Right renal pelvis (tissue), 4 donors: ENCODE data around the gene CXCL9. TPM values are rescaled to one million over a fixed set of nuclear protein-coding genes. Genes with fewer than 3 reads are reported as not detected.
"Not testable (repeated sequence)": the region's sequence is repeated elsewhere in the genome, so short reads cannot be mapped to it uniquely, and the experiment has no call there.

Source experiments
- DNase-seq, 4 donors: peaks; one replicate each; pipeline ENCODE4 v3.0.0-alpha.2; 2013; ENCODE audit warnings: low read depth in 4 of 4, low spot score in 3 of 4, missing footprints in 1 of 4
- polyA plus RNA-seq, 4 donors: library from polyadenylated mRNA; unstranded; fragments of 120-200 nt; gene quantifications; one replicate each; pipeline ENCODE4 v1.2.1, GENCODE V29; 2013; ENCODE audit not compliant: insufficient read length in 4 of 4

Gene CXCL9
- polyA plus RNA-seq, 4 donors = 0.08 to 0.24 (median 0.16) TPM

- DNase-seq = no peak
These were observed 6.2 kb upstream of the CXCL9 start for GRCh38 chr4:76013540-76013939.

- no peak for DNase-seq
These were observed 5.1 kb upstream of the CXCL9 start for GRCh38 chr4:76012388-76012801.

- no peak for DNase-seq
These were observed 4.5 kb upstream of the CXCL9 start for GRCh38 chr4:76011700-76012387.

DNA sequence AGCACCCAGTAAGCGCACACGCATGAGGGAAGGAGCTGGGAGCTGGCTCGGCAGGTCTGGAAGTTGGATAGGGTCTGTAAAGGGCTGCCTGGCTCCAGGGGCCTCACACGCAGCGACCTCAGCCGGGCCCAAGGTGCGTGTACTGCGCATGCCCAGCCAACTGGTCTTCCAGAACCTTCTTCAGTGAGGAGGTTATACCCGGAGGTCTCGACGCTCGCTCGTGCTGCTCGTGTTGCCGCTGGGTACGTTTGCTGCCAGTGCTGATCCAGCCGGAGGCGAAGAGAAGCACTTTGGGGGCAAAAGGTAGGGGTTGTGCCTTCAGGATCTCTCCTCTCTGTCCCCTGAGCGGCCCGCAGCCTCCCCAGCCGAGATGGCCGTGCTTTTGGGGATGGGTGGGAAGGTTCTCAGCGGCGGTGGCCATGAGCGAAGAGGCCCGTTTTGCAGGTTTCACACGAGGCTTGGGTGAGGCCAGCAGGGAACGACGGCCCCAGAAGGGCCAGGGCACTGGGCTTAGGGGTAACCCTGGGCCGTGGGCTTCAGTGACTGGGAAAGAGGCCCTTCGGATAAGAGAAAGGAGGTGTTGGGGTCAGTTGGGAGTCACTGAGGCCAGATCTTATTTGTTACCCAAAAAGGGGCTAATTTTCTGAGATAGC is 3.8 kb upstream of the CXCL9 start:
- no peak for DNase-seq

GRCh38 chr4:76010576-76010975 is 3.3 kb upstream of the CXCL9 start:
- no peak for DNase-seq

- DNase-seq = no peak
These were observed 2.0 kb upstream of the CXCL9 start for GRCh38 chr4:76009311-76009710.

DNA sequence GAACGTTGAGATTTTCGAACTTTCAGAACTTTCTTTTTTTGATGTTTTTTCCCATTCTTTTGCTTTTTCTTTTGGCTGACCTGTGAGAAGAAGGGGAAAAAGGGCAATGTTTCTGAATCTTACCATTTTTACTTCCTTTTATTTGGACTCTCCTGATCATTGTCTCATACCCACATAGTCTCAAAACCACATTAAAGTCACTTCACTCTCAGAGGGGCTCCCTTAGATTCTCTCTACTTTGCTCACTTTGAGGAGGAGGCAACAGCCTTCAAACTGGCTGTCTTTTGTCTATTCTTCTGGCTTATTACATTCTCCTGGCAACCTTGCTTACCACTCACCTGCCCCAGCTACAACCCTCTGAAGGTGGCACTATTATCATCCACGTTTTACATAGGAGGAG is 3.7 kb downstream of the CXCL9 start:
- DNase-seq = no peak

- no peak for DNase-seq
These were observed 4.3 kb downstream of the CXCL9 start for GRCh38 chr4:76003035-76003434.

- no peak for DNase-seq
These were observed 5.1 kb downstream of the CXCL9 start for GRCh38 chr4:76002176-76002575.

DNA sequence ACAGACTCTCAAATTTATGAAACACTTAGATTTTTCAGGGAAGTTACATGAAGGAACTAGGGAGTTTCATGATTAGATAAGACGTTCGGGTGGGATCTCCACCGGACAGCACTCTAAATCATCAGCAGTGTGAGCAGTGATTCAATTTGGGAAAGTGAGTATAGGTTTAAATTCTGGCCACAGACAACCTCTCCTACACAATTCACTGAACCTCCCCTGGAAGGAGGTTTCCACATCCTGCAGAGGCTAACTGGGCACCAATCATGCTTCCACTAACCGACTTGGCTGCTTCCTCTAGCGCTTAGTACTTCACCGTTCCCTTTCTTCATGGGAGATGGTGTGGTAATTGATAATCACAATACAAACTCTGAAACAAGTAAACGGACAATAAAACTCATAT is 5.6 kb downstream of the CXCL9 start:
- no peak for DNase-seq

DNA sequence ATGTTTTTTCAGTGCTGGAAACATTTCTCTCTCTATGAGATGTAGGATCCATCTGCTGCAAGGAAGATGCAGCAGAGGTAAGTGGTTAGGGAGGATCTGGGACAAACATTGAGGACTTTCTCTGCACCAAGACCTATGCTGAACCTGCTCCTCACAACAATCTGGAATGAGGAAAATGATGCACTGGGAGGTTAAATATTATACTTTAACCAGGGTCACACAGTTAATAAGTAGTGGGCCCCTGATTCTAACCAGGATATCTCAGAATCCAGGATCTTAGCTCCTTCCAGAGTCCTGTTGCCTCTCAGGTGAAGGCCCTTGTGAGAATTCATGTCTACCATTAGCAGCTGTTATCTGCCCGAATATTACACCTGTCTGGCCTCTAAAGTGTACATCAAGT is 7.0 kb downstream of the CXCL9 start:
- no peak for DNase-seq

GRCh38 chr4:75998525-75999147 is 8.7 kb downstream of the CXCL9 start:
- DNase-seq = not testable (repeated sequence)

- DNase-seq = no peak
These were observed 9.4 kb downstream of the CXCL9 start for GRCh38 chr4:75997946-75998345.

GRCh38 chr4:75997081-75997480 is 10.2 kb downstream of the CXCL9 start:
- DNase-seq = no peak

- DNase-seq = no peak
These were observed 11.6 kb downstream of the CXCL9 start for GRCh38 chr4:75995727-75996126.

- DNase-seq = no peak
These were observed 14.8 kb downstream of the CXCL9 start for GRCh38 chr4:75992462-75992861.

DNA sequence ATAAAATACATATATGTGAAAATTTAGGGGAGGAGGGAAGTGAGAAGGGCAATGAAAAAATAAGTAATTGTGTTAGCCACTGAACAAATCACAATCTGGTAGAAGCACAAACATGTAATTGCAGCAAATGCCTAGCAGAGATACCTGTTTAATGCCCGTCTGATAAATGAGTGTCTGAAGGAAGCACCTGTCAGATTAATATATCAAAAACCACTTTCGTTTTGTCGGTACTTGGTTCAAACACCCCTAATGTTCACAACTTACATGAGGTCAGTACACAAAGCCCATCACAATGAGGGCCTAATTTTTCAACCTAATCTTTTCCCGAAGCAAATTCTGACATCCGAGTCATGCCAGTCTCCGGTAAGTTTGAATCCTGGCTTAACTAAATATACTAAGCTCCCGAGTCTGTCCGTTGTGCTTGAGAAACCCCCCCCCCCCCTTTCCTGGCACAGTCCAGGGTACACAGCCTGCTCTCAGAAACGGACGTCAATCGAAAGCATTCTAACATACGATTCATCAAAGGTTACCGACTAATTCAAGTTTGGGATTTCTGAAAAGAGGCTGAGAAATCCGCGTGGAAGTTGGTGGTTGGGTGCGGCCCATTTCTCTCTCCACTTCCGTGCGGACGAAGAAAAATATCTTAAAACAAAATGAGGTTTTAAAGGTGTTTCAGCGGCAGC is 17.3 kb downstream of the CXCL9 start:
- no peak for DNase-seq

- no peak for DNase-seq
These were observed 22.2 kb downstream of the CXCL9 start for GRCh38 chr4:75985116-75985515.

DNA sequence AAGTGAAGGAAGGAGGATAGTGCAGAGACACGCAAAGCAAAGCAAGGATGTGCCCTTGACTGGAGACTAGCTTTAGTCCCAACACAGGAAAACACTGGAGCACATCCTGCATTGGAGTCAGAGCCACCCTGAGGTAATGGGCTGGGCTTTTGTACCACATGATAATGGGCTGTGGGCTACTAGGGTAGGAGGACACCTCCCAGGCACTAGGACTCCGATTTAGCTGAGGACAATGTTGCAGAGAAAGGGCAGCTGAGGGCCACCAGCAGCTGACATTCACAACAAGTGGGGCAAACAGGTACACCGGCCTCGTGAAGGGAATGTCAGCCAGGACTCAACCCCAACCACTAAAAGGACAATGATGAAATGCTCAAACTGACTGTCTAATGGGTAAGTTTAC is 26.7 kb downstream of the CXCL9 start:
- no peak for DNase-seq

GRCh38 chr4:75976177-75976576 is 31.1 kb downstream of the CXCL9 start:
- DNase-seq = no peak

DNA sequence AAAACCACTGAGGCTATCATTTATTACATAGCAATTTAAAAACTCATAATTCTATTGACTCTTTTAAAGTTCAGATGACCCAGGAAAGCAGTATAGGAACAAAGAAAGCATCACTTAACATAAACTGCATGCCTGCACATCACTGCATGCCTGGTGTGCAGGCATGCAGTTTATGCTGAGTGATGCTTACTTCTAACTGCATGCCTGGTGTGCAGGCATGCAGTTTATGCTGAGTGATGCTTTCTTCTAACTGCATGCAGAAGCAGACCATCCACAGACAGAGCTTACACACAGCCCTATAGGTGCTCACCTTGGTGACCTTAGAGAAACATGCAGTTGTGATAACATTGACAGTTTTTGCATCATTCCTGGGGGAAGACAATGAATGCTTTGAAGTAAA is 33.5 kb downstream of the CXCL9 start:
- no peak for DNase-seq

GRCh38 chr4:75968084-75968483 is 39.2 kb downstream of the CXCL9 start:
- DNase-seq = no peak
